GM06990 (cell line): ENCODE data around the gene ATG16L1.

ENCODE experiments used
- DNase-seq: peaks from one replicate; pipeline ENCODE4 v3.0.0-alpha.2; 2011; ENCODE audit not compliant: insufficient read length; ENCODE audit errors: extremely low read depth
- H3K27me3 ChIP-seq: replicated peaks from 2 replicates; pipeline ENCODE4 v1.6.0; 2011; ENCODE audit warnings: low read length; ENCODE audit not compliant: control insufficient read depth, insufficient read depth
- H3K36me3 ChIP-seq: 2 replicates; pipeline ENCODE4 v1.5.1; 2011; ENCODE audit warnings: low read length; ENCODE audit not compliant: control insufficient read depth, insufficient read depth
- H3K4me3 ChIP-seq: replicated peaks from 2 replicates; pipeline ENCODE4 v1.5.1; 2011; ENCODE audit warnings: low read depth, mild to moderate bottlenecking, control low read depth, low read length
- CTCF ChIP-seq: IDR thresholded peaks from 2 replicates; pipeline ENCODE4 v1.5.1; 2011; ENCODE audit warnings: low read length, control low read depth, mild to moderate bottlenecking, inconsistent platforms; ENCODE audit not compliant: insufficient read depth, poor library complexity, severe bottlenecking

The ATG16L1 gene

GRCh38 chr2:233233618-233234230, 17.7 kb upstream of the ATG16L1 start:
- H3K27me3 ChIP-seq = no peaks in the 10 kb centered on the region
- no peak overlapping the region for H3K4me3 ChIP-seq
- DNase-seq = no peak
- no peak for TF ChIP-seq CTCF
- H3K36me3 ChIP-seq = no peaks in the 10 kb centered on the region

- H3K4me3 ChIP-seq = no peak overlapping the region
- H3K27me3 ChIP-seq = no peaks in the 10 kb centered on the region
- DNase-seq = no peak
- no peaks in the 10 kb centered on the region for H3K36me3 ChIP-seq
- no peak for TF ChIP-seq CTCF
Observed at GRCh38 chr2:233234264-233234663, 17.2 kb upstream of the ATG16L1 start.

GRCh38 chr2:233234996-233235395, 16.5 kb upstream of the ATG16L1 start:
- no peaks in the 10 kb centered on the region for H3K27me3 ChIP-seq
- no peaks in the 10 kb centered on the region for H3K36me3 ChIP-seq
- DNase-seq = no peak
- H3K4me3 ChIP-seq = no peak overlapping the region
- no peak for TF ChIP-seq CTCF

- H3K27me3 ChIP-seq = no peaks in the 10 kb centered on the region
- H3K4me3 ChIP-seq = no peak overlapping the region
- no peaks in the 10 kb centered on the region for H3K36me3 ChIP-seq
- TF ChIP-seq CTCF = no peak
- no peak for DNase-seq
Observed at GRCh38 chr2:233235977-233236376, 15.5 kb upstream of the ATG16L1 start.

- TF ChIP-seq CTCF = no peak
- Histone ChIP-seq H3K36me3 (no peaks in the 10 kb centered on the region), H3K27me3 (no peaks in the 10 kb centered on the region), H3K4me3 (no peak overlapping the region)
- DNase-seq = no peak
Observed at GRCh38 chr2:233236820-233237589, 14.5 kb upstream of the ATG16L1 start.
